OCI-LY1 (cell line): Measurements from ENCODE around the gene ATP6V1G1.
A peak's percentile ranks its signal among the peaks of the same experiment; 100 is the strongest.
"Not testable (repeated sequence)": the region's sequence is repeated elsewhere in the genome, so short reads cannot be mapped to it uniquely, and the experiment has no call there.

ENCODE experiments used
- H2AFZ ChIP-seq: fragments of 200-600 bp; sonication (generic), shearing (Covaris generic); 2 replicates; pipeline ENCODE4 v1.6.0; 2014; ENCODE audit warnings: antibody characterized with exemption, mild to moderate bottlenecking, low read length
- H3F3A ChIP-seq: fragments of 200-600 bp; sonication (generic), shearing (Covaris generic); 2 replicates; pipeline ENCODE4 v1.6.0; 2014; ENCODE audit warnings: mild to moderate bottlenecking, antibody characterized with exemption, low read length, moderate library complexity; ENCODE audit not compliant: insufficient read depth
- H3K27ac ChIP-seq: fragments of 200-600 bp; sonication (generic); 2 replicates; pipeline ENCODE4 v1.5.1; 2014; ENCODE audit warnings: low read length, mixed run types, mild to moderate bottlenecking, low read depth; ENCODE audit not compliant: poor library complexity, severe bottlenecking
- H3K27me3 ChIP-seq: fragments of 200-600 bp; sonication (generic); 2 replicates; pipeline ENCODE4 v1.6.0; 2014; ENCODE audit warnings: antibody characterized with exemption, mild to moderate bottlenecking, low read length, moderate library complexity; ENCODE audit not compliant: insufficient read depth
- H3K36me3 ChIP-seq: fragments of 200-600 bp; sonication (generic); 2 replicates; pipeline ENCODE4 v1.6.1; 2014; ENCODE audit warnings: mild to moderate bottlenecking, antibody characterized with exemption, low read length, moderate library complexity, mixed read lengths; ENCODE audit not compliant: insufficient read depth
- H3K4me1 ChIP-seq: fragments of 200-600 bp; sonication (generic); 2 replicates; pipeline ENCODE4 v1.5.1; 2014; ENCODE audit warnings: mild to moderate bottlenecking, low read length, moderate library complexity; ENCODE audit not compliant: insufficient read depth, severe bottlenecking
- H3K4me2 ChIP-seq: fragments of 200-600 bp; sonication (generic), shearing (Covaris generic); 2 replicates; pipeline ENCODE4 v1.6.1; 2014; ENCODE audit warnings: low read length
- H3K4me3 ChIP-seq: fragments of 200-600 bp; sonication (generic); 2 replicates; pipeline ENCODE4 v1.5.1; 2014; ENCODE audit warnings: low read length, low read depth, mild to moderate bottlenecking, mixed read lengths; ENCODE audit not compliant: poor library complexity, severe bottlenecking
- H3K79me2 ChIP-seq: fragments of 200-600 bp; shearing (Covaris generic); 2 replicates; pipeline ENCODE4 v1.6.1; 2016; ENCODE audit warnings: mixed run types, low read length, mixed read lengths; ENCODE audit not compliant: insufficient read depth
- H3K9ac ChIP-seq: fragments of 200-600 bp; sonication (generic), shearing (Covaris generic); 2 replicates; pipeline ENCODE4 v1.6.1; 2014; ENCODE audit warnings: mild to moderate bottlenecking, low read length, mixed read lengths
- H3K9me2 ChIP-seq: fragments of 200-600 bp; sonication (generic), shearing (Covaris generic); 2 replicates; pipeline ENCODE4 v1.6.1; 2014; ENCODE audit warnings: low read depth, mild to moderate bottlenecking, low read length, mixed read lengths
- H3K9me3 ChIP-seq: fragments of 200-600 bp; shearing (Covaris generic); 2 replicates; pipeline ENCODE4 v1.6.1; 2014; ENCODE audit warnings: low read length, mixed read lengths
- H4K20me1 ChIP-seq: fragments of 200-600 bp; sonication (generic), shearing (Covaris generic); 2 replicates; pipeline ENCODE4 v1.6.0; 2016; ENCODE audit warnings: mild to moderate bottlenecking, low read length; ENCODE audit not compliant: insufficient read depth
- EZH2 ChIP-seq: fragments of 200-600 bp; sonication (generic), shearing (Covaris generic); IDR thresholded peaks from 2 replicates; pipeline ENCODE4 v1.8.0; 2017; ENCODE audit warnings: borderline replicate concordance, mixed run types, mild to moderate bottlenecking, antibody characterized with exemption, low read length, moderate library complexity, mixed read lengths
- TF ChIP-seq, protein P1 (sequence below): fragments of 200-600 bp; sonication (generic), shearing (Covaris generic); IDR thresholded peaks from 2 replicates; pipeline ENCODE4 v1.5.1; 2017; ENCODE audit warnings: mild to moderate bottlenecking, antibody characterized with exemption, low read length, moderate library complexity, mixed read lengths

Gene ATP6V1G1

DNA sequence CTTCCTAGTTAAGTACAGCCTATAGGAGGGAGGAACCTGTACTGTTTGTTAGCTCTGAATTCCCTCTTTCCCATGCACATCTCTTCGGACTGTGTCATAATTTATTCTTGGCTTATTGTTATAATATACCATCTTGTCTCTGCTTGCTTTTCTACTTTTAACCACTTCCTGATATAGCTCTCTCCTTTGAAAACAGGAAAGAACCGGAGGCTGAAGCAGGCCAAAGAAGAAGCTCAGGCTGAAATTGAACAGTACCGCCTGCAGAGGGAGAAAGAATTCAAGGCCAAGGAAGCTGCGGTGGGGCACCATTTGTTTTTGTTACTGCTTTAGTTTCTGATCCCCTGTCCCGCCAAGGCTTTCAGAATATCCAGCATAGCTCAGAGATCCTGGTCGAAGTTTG lies 4.8 kb downstream of the ATP6V1G1 start:
- Histone ChIP-seq H3K4me2 (peak overlapping the region; percentile 67), H3K79me2 (peaks cover 61% of the 10 kb centered on the region), H3K36me3 (peaks cover 52% of the 10 kb centered on the region), H3K27ac (peak overlapping the region; percentile 84), H3K27me3 (no peaks in the 10 kb centered on the region), H2AFZ (no peak overlapping the region), H3K9me2 (no peaks in the 10 kb centered on the region), H3F3A (peaks cover 4% of the 10 kb centered on the region; the same call in 1 of the 2 replicates), H4K20me1 (no peaks in the 10 kb centered on the region), H3K4me1 (peaks cover 41% of the 10 kb centered on the region), H3K4me3 (peak overlapping the region; percentile 23), H3K9me3 (no peaks in the 10 kb centered on the region), H3K9ac (peak overlapping the region; percentile 48; the same call in 1 of the 2 replicates)
- TF ChIP-seq, protein P1, sequence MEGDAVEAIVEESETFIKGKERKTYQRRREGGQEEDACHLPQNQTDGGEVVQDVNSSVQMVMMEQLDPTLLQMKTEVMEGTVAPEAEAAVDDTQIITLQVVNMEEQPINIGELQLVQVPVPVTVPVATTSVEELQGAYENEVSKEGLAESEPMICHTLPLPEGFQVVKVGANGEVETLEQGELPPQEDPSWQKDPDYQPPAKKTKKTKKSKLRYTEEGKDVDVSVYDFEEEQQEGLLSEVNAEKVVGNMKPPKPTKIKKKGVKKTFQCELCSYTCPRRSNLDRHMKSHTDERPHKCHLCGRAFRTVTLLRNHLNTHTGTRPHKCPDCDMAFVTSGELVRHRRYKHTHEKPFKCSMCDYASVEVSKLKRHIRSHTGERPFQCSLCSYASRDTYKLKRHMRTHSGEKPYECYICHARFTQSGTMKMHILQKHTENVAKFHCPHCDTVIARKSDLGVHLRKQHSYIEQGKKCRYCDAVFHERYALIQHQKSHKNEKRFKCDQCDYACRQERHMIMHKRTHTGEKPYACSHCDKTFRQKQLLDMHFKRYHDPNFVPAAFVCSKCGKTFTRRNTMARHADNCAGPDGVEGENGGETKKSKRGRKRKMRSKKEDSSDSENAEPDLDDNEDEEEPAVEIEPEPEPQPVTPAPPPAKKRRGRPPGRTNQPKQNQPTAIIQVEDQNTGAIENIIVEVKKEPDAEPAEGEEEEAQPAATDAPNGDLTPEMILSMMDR, result peak; percentile 70
- no peak for TF ChIP-seq EZH2

DNA sequence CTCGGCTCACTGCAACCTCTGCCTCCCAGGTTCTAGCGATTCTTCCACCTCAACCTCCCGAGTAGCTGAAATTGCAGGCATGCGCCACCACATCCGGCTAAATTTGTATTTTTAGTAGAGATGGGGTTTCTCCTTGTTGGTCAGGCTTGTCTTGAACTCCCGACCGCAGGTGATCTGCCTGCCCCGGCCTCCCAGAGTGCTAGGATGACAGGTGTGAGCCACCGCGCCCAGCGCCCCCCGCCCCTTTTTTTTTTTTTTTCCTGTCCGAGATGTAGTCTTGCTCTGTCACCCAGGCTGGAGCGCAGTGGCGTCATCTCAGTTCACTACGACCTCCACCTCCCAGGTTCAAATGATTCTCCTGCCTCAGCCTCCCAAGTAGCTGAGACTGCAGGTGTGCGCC lies 6.6 kb downstream of the ATP6V1G1 start:
- Histone ChIP-seq H3K4me1 (peaks cover 32% of the 10 kb centered on the region), H3K27ac (no peak overlapping the region), H3K4me2 (no peak overlapping the region), H3K9ac (no peak overlapping the region), H2AFZ (no peak overlapping the region), H3K4me3 (no peak overlapping the region), H3K79me2 (peaks cover 45% of the 10 kb centered on the region), H3K9me3 (no peaks in the 10 kb centered on the region), H4K20me1 (no peaks in the 10 kb centered on the region), H3K27me3 (no peaks in the 10 kb centered on the region), H3F3A (peaks cover 7% of the 10 kb centered on the region; the same call in 1 of the 2 replicates), H3K36me3 (peaks cover 70% of the 10 kb centered on the region), H3K9me2 (no peaks in the 10 kb centered on the region)
- no peak for TF ChIP-seq EZH2
- TF ChIP-seq, protein P1, result no peak

- H3K9ac ChIP-seq, H3K27me3 ChIP-seq, H3K9me2 ChIP-seq, H3K9me3 ChIP-seq, H4K20me1 ChIP-seq, H3K27ac ChIP-seq, H2AFZ ChIP-seq, H3K4me2 ChIP-seq, H3K4me3 ChIP-seq, H3K79me2 ChIP-seq: not testable (repeated sequence)
- H3K4me1 ChIP-seq, result peaks cover 19% of the 10 kb centered on the region
- peaks cover 64% of the 10 kb centered on the region for H3K36me3 ChIP-seq
- H3F3A ChIP-seq, result peaks cover 25% of the 10 kb centered on the region
These were observed 13.1 kb downstream of the ATP6V1G1 start for GRCh38 chr9:114600502-114601248.

DNA sequence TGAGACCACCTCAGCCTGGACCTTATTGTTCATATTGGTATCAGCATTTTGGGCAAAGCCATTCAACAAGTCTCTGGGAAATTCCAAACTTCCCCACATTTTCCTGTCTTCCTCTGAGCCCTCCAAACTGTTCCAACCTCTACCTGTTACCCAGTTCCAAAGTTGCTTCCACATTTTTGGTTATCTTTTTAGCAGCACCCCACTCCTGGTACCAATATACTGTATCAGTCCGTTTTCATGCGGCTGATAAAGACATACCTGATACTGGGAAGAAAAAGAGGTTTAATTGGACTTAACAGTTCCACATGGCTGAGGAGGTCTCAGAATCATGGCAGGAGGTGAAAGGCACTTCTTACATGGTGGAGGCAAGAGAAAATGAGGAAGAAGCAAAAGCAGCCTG lies 14.2 kb downstream of the ATP6V1G1 start:
- H3K27me3 ChIP-seq, H3K9ac ChIP-seq, H3K4me2 ChIP-seq, H2AFZ ChIP-seq, H4K20me1 ChIP-seq, H3K79me2 ChIP-seq, H3K4me3 ChIP-seq, H3K9me3 ChIP-seq, H3K27ac ChIP-seq, H3K9me2 ChIP-seq: not testable (repeated sequence)
- H3K4me1 ChIP-seq, result peaks cover 30% of the 10 kb centered on the region
- H3K36me3 ChIP-seq, result peaks cover 53% of the 10 kb centered on the region
- peaks cover 26% of the 10 kb centered on the region for H3F3A ChIP-seq
